GM12801 (cell line): ENCODE results near the gene MEGF6.

Source experiments
- CTCF ChIP-seq: IDR thresholded peaks from one replicate; pipeline ENCODE4 v1.5.1; 2011; ENCODE audit warnings: control low read depth; ENCODE audit not compliant: insufficient read length; ENCODE audit errors: extremely low read depth

MEGF6 gene

GRCh38 chr1:3498986-3499385, 112.3 kb downstream of the MEGF6 start:
- no peak for TF ChIP-seq CTCF

- no peak for TF ChIP-seq CTCF
Observed at GRCh38 chr1:3498246-3498930, 112.9 kb downstream of the MEGF6 start.

- no peak for TF ChIP-seq CTCF
Observed at GRCh38 chr1:3497521-3497920, 113.8 kb downstream of the MEGF6 start.

- TF ChIP-seq CTCF, result no peak
Observed at GRCh38 chr1:3496916-3497315, 114.4 kb downstream of the MEGF6 start.

- TF ChIP-seq CTCF, result no peak
Observed at GRCh38 chr1:3495776-3496745, 115.2 kb downstream of the MEGF6 start.

GRCh38 chr1:3494321-3495308, 116.7 kb downstream of the MEGF6 start:
- TF ChIP-seq CTCF, result no peak
